Kidney epithelial cell (primary cell): Measurements from ENCODE around the gene TMEM181. TPM values are rescaled to one million over a fixed set of nuclear protein-coding genes. Genes with fewer than 3 reads are reported as not detected.
"Not testable (repeated sequence)": the region's sequence is repeated elsewhere in the genome, so short reads cannot be mapped to it uniquely, and the experiment has no call there.

Experiments
- DNase-seq: peaks from one replicate; pipeline ENCODE4 v3.0.0-alpha.2; 2010; ENCODE audit warnings: low read depth
- H3K27me3 ChIP-seq: 2 replicates; pipeline ENCODE4 v1.6.0; 2011; ENCODE audit warnings: low read length; ENCODE audit not compliant: control insufficient read depth, insufficient read depth
- H3K36me3 ChIP-seq: 2 replicates; pipeline ENCODE4 v1.5.1; 2011; ENCODE audit warnings: low read length; ENCODE audit not compliant: control insufficient read depth, insufficient read depth
- H3K4me3 ChIP-seq: 2 replicates; pipeline ENCODE4 v1.5.1; 2011; ENCODE audit warnings: low read depth, mild to moderate bottlenecking, control low read depth, low read length
- total RNA-seq: library from RNA; depleted of rRNA; stranded (reverse); fragments of >200 nt; gene quantifications from 2 replicates; pipeline ENCODE4 v1.2.3, GENCODE V29; 2015
- TF ChIP-seq, protein P1 (sequence below): IDR thresholded peaks from 2 replicates; pipeline ENCODE4 v1.5.1; 2011; ENCODE audit warnings: mild to moderate bottlenecking, moderate library complexity, low read length, control low read depth, inconsistent platforms; ENCODE audit not compliant: insufficient read depth, poor library complexity, severe bottlenecking

The TMEM181 gene
- total RNA-seq, 1 donor from 2014 or later: 22.1 TPM

DNA sequence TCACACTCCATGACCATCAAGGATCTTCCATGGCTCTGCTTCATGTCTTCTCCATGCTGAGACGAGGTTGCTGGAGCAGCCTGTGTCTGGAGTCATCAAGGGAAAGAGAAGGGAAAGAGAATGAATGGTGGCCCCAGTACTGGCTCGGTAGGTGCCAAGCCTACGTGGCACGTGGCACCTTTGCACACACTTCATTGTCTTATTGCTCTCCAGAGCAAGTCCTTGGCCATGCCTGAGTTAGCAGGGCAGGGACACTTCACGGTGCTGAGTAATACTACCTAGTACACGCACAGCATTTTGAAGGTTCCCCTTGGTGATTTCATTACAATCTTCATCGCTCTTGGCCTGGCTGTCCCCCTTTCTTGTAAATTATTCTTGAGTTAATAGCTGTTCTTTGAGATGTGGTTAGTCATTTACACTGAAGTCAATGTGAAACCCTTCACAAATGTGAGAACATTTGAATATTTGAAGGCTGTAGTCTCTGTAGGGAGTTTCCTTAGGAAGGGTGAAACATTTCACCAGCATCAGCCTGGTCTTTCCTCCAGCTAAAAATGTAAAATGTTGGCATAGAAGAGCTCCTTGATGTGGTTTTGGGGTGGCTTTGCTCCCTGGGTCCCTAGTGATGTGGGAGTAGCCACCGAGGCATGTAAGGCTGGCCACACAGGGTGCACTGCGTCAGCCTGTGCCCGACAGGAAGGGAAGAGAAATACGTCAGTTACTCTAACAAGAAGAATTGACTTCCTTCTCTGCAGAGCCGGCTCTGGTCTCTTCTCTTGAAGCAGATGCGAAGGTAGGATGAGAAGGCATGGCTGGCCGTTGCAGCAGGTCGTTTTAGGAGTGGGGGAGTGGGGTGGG, 89.6 kb downstream of the TMEM181 start, which contains the start of gene SYTL3:
SYTL3 (plus strand) TSS at position 766 of the 855 bp plus-strand sequence. CDS start 13,215 bp downstream, outside the sequence.
- TF ChIP-seq, protein P1, sequence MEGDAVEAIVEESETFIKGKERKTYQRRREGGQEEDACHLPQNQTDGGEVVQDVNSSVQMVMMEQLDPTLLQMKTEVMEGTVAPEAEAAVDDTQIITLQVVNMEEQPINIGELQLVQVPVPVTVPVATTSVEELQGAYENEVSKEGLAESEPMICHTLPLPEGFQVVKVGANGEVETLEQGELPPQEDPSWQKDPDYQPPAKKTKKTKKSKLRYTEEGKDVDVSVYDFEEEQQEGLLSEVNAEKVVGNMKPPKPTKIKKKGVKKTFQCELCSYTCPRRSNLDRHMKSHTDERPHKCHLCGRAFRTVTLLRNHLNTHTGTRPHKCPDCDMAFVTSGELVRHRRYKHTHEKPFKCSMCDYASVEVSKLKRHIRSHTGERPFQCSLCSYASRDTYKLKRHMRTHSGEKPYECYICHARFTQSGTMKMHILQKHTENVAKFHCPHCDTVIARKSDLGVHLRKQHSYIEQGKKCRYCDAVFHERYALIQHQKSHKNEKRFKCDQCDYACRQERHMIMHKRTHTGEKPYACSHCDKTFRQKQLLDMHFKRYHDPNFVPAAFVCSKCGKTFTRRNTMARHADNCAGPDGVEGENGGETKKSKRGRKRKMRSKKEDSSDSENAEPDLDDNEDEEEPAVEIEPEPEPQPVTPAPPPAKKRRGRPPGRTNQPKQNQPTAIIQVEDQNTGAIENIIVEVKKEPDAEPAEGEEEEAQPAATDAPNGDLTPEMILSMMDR: no peak
- Histone ChIP-seq H3K4me3 (no peak within 1 kb of the TSS), H3K36me3 (no peaks in the 10 kb centered on the region), H3K27me3 (no peaks in the 10 kb centered on the region)
- DNase-seq: peak; percentile 84

DNA sequence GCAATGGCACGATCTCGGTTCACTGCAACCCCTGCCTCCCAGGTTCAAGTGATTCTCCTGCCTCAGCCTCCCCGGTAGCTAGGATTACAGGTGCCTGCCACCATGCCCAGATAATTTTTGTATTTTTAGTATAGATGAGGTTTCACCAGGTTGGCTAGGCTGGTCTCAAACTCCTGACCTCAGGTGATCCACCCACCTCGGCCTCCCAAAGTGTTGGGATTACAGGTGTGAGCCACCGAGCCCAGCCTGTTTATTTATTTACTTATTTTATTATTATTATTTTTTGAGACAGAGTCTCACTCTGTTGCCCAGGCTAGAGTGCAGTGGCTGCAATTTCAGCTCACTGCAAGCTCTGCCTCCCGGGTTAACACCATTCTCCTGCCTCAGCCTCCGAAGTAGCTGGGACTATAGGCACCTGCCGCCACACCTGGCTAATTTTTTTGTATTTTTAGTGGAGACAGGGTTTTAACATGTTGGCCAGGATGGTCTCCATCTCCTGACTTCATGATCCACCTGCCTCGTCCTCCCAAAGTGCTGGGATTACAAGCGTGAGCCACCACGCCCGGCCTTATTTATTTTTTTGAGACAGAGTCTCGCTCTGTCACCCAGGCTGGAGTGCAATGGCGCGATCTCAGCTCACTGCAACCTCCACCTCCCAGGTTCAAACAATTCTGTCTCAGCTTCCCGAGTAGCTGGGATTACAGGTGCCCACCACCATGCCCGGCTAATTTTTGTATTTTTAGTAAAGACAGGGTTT, 92.3 kb downstream of the TMEM181 start:
- not testable (repeated sequence) for H3K4me3 ChIP-seq, H3K27me3 ChIP-seq, DNase-seq, H3K36me3 ChIP-seq

DNA sequence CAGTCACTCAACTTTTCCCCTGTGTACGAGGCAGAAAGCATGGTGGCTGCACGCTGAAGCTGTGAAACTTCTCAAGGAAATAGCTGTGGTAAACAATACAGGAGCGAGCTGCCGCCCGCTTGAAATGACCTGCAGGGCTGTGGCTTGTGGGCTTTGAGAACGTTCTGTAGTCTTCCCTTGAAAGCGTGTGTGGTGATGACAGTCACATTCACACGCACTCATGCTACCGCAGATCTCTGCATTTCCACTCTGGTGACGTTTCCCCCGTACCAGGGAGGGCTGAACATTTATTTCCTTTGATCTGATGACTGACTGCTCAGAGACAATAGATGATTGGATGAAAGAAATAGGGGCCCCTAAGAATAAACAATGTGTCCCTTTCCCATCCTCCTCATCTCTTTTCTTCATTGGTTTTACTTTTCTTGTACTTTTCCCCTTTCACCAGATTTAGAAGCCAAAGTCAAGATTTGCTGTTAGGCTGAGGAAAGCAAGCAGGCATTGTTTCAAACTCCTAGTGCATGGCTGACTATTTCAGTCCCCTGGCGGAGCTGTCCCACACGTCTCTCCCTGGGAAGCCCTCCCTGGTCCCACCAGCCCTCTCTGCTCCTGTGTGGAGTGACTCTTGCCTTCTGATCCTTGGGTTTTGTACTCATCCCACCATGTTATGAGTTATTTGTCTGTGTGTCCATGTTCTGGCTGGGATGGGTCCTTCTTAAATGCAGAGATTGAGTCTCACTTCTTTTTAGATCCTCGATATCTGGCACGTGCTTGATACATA, 93.9 kb downstream of the TMEM181 start:
- H3K27me3 ChIP-seq: no peaks in the 10 kb centered on the region
- H3K36me3 ChIP-seq: no peaks in the 10 kb centered on the region
- TF ChIP-seq, protein P1: no peak
- H3K4me3 ChIP-seq: no peak overlapping the region
- DNase-seq: no peak

DNA sequence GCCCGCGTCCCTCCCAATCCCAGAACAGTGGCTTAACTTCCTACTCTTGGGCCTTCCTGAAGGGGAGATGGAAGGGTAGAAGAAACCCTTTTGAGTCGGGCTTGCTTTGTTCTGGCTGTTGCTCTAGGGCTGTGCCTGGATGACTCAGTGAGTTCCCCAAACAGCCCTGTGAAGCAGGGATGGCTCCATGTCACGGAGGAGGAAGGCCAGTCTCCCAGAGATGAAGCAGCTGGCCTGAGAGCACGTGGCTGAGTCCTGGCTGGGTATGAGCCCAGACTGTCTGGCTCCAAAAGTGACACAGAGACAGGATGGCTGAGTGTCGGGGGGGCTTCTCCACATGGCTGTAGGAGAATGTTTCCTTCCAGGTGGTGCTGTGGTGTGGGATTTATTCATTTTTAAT, 94.6 kb downstream of the TMEM181 start:
- Histone ChIP-seq H3K27me3 (no peaks in the 10 kb centered on the region), H3K36me3 (no peaks in the 10 kb centered on the region), H3K4me3 (no peak overlapping the region)
- DNase-seq: no peak
- TF ChIP-seq, protein P1: no peak

DNA sequence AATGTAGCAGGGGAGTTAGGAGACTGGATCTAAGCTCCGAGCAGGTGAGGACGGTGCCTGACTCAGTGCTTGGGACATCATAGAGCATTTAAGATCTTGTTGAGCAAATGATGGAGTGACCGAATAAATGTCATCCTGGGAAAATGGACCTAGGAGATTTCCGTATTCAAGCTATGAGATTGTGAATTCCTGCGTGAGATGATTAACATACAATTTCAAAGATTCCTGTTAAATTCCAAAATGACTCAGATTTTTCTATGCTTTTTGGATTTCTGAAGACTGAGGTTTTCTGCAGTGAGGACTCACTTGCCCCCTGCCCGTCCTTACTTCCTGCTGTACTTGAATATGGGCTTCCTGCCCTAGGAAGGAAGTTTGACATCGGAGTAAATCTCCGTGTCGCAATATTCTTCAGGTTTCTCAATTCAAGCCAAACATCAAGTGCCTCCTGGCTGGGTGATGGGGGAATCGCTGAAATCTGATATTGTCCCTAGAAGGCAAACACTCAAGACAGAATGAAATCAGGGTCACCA, 95.1 kb downstream of the TMEM181 start:
- TF ChIP-seq, protein P1: no peak
- Histone ChIP-seq H3K36me3 (no peaks in the 10 kb centered on the region), H3K4me3 (no peak overlapping the region), H3K27me3 (no peaks in the 10 kb centered on the region)
- DNase-seq: no peak
